Body of pancreas (tissue), 4 donors: Measurements from ENCODE around the gene MS4A3. TPM values are rescaled to one million over a fixed set of nuclear protein-coding genes. Genes with fewer than 3 reads are reported as not detected.

Experiments used
- ATAC-seq: fragments of 150-250 bp; one replicate; pipeline ENCODE4 v1.9.1; 2016
- DNase-seq, 4 donors: peaks; one replicate each; pipeline ENCODE4 v3.0.0-alpha.2; 2019
- H3K27ac ChIP-seq, 4 donors: fragments of 200-600 bp; sonication (generic); 1 replicate in 3 of 4; 2 replicates in 1 of 4; pipeline versions ENCODE4 v1.5.1 to v1.6.1; 2016 to 2019; ENCODE audit warnings: mild to moderate bottlenecking in 1 of 4, mixed read lengths in 1 of 4, moderate library complexity in 1 of 4
- H3K27me3 ChIP-seq, 2 donors: fragments of 200-600 bp; sonication (generic); one replicate each; pipeline ENCODE4 v1.6.0; 2016; ENCODE audit warnings: mild to moderate bottlenecking in 1 of 2
- H3K36me3 ChIP-seq, 2 donors: fragments of 200-600 bp; sonication (generic); replicated peaks in 1 of 2; 2 replicates each; pipeline ENCODE4 v1.5.1; 2016; ENCODE audit warnings: low read depth in 2 of 2; ENCODE audit not compliant: insufficient read depth in 1 of 2
- H3K4me1 ChIP-seq: fragments of 200-600 bp; sonication (generic); one replicate; pipeline ENCODE4 v1.6.0; 2016
- H3K4me3 ChIP-seq, 2 donors: fragments of 200-600 bp; sonication (generic); 1 replicate in 1 of 2; 2 replicates in 1 of 2; pipeline ENCODE4 v1.5.1; 2016 to 2019
- H3K9me3 ChIP-seq, 3 donors: fragments of 200-600 bp; sonication (generic); 1 replicate in 2 of 3; 2 replicates in 1 of 3; pipeline ENCODE4 v1.5.1; 2016
- POLR2A ChIP-seq, 3 donors: fragments of 450-650 bp; IDR thresholded peaks; one replicate each; pipeline ENCODE4 v1.6.1; 2016; ENCODE audit warnings: antibody characterized with exemption in 3 of 3, mild to moderate bottlenecking in 2 of 3
- WGBS, 2 donors: methylation state at CpG; one replicate each; pipeline ENCODE4 v1.1.5; 2017; 5-methylcytosine and 5-hydroxymethylcytosine counted together
- intact Hi-C: fragments of 100-400 bp; cut with DNase I; formaldehyde crosslinking; loops from one replicate; pipeline ENCODE4 v1.15.1; 2023
- total RNA-seq, 2 donors: library from RNA; depleted of rRNA; stranded (reverse); fragments of >200 nt; gene quantifications; one replicate each; pipeline ENCODE4 v1.1.0, GENCODE V29; 2016
- TF ChIP-seq, protein P1 (sequence below), 7 experiments: fragments of 450-650 bp in 4 of 7; fragments of 200-600 bp in 3 of 7; sonication (generic) in 3 of 7; IDR thresholded peaks; one replicate each; pipeline ENCODE4 v1.5.1; 2016 to 2019; ENCODE audit warnings: antibody characterized with exemption in 7 of 7

The MS4A3 gene
- total RNA-seq, 2 donors from 2014 or later = not detected

DNA sequence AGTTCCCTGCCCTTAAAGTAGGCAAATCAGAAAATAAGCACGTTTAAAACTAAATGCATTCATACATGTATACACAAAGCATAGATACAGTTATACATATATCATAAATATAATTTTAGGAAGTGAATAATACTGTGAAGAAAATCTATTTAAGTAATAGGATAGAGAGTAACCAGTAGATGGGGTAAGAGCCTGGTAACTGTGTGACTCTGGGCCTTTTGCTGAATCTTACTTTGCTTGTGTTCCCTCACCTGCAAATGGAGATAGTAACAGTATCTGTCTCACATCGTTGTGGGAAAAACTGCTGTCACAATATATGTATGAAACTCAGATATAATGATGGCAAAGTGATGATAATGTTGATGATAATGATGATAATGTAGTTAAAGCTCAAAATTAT is 61.9 kb downstream of the MS4A3 start:
- WGBS, 2 donors = 32 to 45% methylated on average over 2 of the region's 2 CpGs
- intact Hi-C loops = no loop called here
- H3K27ac ChIP-seq = no peak overlapping the region
- H3K27me3 ChIP-seq = no peaks in the 10 kb centered on the region
- H3K36me3 ChIP-seq = no peaks in the 10 kb centered on the region
- TF ChIP-seq, protein P1, sequence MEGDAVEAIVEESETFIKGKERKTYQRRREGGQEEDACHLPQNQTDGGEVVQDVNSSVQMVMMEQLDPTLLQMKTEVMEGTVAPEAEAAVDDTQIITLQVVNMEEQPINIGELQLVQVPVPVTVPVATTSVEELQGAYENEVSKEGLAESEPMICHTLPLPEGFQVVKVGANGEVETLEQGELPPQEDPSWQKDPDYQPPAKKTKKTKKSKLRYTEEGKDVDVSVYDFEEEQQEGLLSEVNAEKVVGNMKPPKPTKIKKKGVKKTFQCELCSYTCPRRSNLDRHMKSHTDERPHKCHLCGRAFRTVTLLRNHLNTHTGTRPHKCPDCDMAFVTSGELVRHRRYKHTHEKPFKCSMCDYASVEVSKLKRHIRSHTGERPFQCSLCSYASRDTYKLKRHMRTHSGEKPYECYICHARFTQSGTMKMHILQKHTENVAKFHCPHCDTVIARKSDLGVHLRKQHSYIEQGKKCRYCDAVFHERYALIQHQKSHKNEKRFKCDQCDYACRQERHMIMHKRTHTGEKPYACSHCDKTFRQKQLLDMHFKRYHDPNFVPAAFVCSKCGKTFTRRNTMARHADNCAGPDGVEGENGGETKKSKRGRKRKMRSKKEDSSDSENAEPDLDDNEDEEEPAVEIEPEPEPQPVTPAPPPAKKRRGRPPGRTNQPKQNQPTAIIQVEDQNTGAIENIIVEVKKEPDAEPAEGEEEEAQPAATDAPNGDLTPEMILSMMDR (IDR thresholded peaks at IDR 0.05) = no peak
- no peak for TF ChIP-seq POLR2A (IDR thresholded peaks at IDR 0.05)
- no peaks in the 10 kb centered on the region for H3K4me1 ChIP-seq
- H3K9me3 ChIP-seq = no peaks in the 10 kb centered on the region
- no peak for DNase-seq
- ATAC-seq = no peak
- no peak overlapping the region for H3K4me3 ChIP-seq

DNA sequence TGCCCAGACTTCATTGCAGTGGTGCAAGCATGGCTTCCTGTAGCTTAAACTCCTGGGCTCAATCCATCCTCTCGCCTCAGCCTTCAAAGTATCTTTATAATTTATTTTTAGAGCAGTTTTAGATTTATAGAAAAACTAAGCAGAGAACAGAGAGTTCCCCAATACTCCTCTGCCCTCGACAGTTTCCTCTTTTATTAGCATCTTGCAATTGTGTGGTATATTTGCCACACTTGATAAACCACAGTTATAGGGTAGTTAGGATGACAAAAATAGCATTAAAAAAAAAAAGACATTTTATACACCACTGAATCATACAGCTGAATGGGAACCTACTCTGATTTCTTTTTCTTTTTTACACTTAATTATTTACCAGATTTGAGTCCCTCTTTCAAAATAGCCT is 63.2 kb downstream of the MS4A3 start:
- H3K27ac ChIP-seq = no peak overlapping the region
- H3K9me3 ChIP-seq = no peaks in the 10 kb centered on the region
- 66 to 84% methylated on average over 2 of the region's 2 CpGs for WGBS, 2 donors
- no peaks in the 10 kb centered on the region for H3K27me3 ChIP-seq
- H3K36me3 ChIP-seq = no peaks in the 10 kb centered on the region
- DNase-seq (no peak), ATAC-seq (no peak)
- intact Hi-C loops = no loop called here
- no peak overlapping the region for H3K4me3 ChIP-seq
- H3K4me1 ChIP-seq = no peaks in the 10 kb centered on the region
- TF ChIP-seq, protein P1 (IDR thresholded peaks at IDR 0.05) = no peak

Other genes starting within 250 kb of the MS4A3 start
- gene MRPL16, start 245.9 kb upstream of the MS4A3 start, total RNA-seq = 10 to 100 TPM; 29.7 to 31.1 TPM
- gene CBLIF, start 211.2 kb upstream of the MS4A3 start, total RNA-seq = not detected
- gene TCN1, start 190.2 kb upstream of the MS4A3 start, total RNA-seq = 1 to 10 TPM in 1 of 2 donors, not detected in 1; 1.3 TPM
- gene OOSP3, start 177.9 kb upstream of the MS4A3 start, total RNA-seq = not detected
- gene OOSP1, start 118.2 kb upstream of the MS4A3 start, total RNA-seq = not detected
- gene OOSP4A, start 92.6 kb upstream of the MS4A3 start, total RNA-seq = not detected
- gene OOSP4B, start 39.5 kb upstream of the MS4A3 start, total RNA-seq = not detected
- gene OOSP2, start 16.3 kb upstream of the MS4A3 start, total RNA-seq = not detected
- gene MS4A2, start 32.0 kb downstream of the MS4A3 start, total RNA-seq = under 1 TPM; 0.26 to 0.33 TPM
- gene MS4A6A, start 126.4 kb downstream of the MS4A3 start, total RNA-seq = 10 to 100 TPM in 1 of 2 donors, 1 to 10 TPM in 1; 5.9 to 24.9 TPM
- gene MS4A4E, start 186.5 kb downstream of the MS4A3 start, total RNA-seq = not detected
- gene MS4A4A, start 224.0 kb downstream of the MS4A3 start, total RNA-seq = 10 to 100 TPM in 1 of 2 donors, 1 to 10 TPM in 1; 1.3 to 16.3 TPM